Measurements from ENCODE around the gene JAKMIP2.

GRCh38 chr5:147750065-147750464 is 32.5 kb downstream of the JAKMIP2 start:
- TF ChIP-seq ZNF274 (IDR thresholded peaks at IDR 0.05; ENCODE audit: low read length) (no peak), ZNF274 (tag by site-specific recombination; IDR thresholded peaks at IDR 0.05; ENCODE audit: borderline replicate concordance) (no peak), CTCF (tag by site-specific recombination; IDR thresholded peaks at IDR 0.05) (no peak), ZNF639 (tag by site-specific recombination; IDR thresholded peaks at IDR 0.05) (no peak), ZNF174 (tag by site-specific recombination; IDR thresholded peaks at IDR 0.05) (no peak), ZNF423 (tag by site-specific recombination; IDR thresholded peaks at IDR 0.05) (no peak), SETDB1 (IDR thresholded peaks at IDR 0.05; ENCODE audit: insufficient read length, low read length) (no peak), ZNF121 (tag by site-specific recombination; IDR thresholded peaks at IDR 0.05) (no peak), ZBTB17 (tag by site-specific recombination; IDR thresholded peaks at IDR 0.05) (no peak)
